GM12873 (cell line): ENCODE results near the gene DNPH1.

ENCODE experiments used
- TF ChIP-seq, protein P1 (sequence below): IDR thresholded peaks from 2 replicates; pipeline ENCODE4 v1.5.1; 2012; ENCODE audit warnings: low read depth, mild to moderate bottlenecking, moderate library complexity, low read length, control low read depth; ENCODE audit not compliant: insufficient read depth; ENCODE audit errors: missing control alignments

Gene DNPH1, protein sequence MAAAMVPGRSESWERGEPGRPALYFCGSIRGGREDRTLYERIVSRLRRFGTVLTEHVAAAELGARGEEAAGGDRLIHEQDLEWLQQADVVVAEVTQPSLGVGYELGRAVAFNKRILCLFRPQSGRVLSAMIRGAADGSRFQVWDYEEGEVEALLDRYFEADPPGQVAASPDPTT

DNA sequence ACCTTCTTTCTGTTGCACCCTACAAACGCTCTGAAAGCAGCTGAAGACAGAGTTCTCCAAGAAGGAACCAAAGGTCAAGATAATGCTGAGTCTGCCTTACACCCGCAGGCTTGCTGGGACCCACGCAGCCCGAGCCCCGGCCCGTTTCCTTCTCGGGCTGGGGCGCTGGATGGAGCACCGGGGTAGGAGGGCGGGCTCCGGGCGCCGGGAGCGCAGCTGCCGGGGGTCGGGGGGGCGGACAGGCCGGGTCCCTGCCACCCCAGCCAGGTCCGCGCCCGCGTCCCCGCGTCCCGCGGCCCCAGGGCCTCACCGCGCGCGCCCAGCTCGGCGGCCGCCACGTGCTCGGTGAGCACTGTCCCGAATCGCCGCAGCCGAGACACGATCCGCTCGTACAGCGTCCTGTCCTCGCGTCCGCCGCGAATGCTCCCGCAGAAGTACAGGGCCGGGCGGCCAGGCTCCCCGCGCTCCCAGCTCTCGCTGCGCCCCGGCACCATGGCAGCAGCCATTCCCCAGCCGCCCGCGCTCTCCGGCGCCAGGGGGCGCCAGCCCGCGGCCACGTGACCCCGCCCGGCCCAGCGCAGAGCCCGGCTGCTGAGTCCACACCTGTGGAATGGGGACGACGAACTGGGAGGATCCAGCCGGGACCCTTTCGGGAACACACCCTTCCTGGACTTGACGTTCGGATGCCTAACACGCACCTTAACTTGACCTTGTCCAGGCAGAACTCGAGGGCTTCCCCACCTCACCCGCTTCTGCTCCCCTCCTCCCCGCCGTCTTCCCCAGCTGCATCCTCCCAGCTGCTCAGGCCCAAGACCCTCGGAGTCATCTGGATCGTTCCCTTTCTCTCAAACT lies at the start of gene DNPH1:
TSS of gene DNPH1 (minus strand) at position 531 of the 852 bp plus-strand sequence. CDS start at position 506, 25 bp downstream.
- TF ChIP-seq, protein P1, sequence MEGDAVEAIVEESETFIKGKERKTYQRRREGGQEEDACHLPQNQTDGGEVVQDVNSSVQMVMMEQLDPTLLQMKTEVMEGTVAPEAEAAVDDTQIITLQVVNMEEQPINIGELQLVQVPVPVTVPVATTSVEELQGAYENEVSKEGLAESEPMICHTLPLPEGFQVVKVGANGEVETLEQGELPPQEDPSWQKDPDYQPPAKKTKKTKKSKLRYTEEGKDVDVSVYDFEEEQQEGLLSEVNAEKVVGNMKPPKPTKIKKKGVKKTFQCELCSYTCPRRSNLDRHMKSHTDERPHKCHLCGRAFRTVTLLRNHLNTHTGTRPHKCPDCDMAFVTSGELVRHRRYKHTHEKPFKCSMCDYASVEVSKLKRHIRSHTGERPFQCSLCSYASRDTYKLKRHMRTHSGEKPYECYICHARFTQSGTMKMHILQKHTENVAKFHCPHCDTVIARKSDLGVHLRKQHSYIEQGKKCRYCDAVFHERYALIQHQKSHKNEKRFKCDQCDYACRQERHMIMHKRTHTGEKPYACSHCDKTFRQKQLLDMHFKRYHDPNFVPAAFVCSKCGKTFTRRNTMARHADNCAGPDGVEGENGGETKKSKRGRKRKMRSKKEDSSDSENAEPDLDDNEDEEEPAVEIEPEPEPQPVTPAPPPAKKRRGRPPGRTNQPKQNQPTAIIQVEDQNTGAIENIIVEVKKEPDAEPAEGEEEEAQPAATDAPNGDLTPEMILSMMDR = peak; percentile 88

DNA sequence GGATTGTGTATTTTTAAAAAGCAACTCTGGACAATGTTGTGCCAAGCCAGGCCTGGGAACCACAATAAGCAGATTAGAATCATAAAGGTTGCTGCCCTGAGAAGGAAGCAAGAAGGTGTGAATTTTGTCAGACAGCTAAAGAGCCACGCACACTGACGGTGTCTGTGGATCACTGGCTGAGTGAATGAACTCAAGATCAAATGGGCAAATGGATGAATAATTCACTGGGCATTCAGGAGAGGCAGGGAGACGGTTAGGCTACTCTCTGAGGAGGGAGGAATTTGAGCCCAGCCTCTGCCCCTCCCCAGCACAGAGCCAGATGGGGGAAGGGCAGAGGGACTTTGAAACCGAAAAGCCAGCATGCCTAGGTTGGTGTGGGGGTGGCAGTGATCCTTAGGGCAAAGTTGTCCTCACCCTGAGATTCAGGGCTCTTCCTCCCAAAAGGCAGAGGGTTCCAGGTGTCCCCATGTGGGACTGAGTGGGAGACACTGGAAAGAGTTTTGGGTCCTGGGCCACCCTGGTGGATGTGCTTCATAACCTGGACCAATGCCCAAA lies 49.3 kb upstream of the DNPH1 start:
- TF ChIP-seq, protein P1 = no peak

DNA sequence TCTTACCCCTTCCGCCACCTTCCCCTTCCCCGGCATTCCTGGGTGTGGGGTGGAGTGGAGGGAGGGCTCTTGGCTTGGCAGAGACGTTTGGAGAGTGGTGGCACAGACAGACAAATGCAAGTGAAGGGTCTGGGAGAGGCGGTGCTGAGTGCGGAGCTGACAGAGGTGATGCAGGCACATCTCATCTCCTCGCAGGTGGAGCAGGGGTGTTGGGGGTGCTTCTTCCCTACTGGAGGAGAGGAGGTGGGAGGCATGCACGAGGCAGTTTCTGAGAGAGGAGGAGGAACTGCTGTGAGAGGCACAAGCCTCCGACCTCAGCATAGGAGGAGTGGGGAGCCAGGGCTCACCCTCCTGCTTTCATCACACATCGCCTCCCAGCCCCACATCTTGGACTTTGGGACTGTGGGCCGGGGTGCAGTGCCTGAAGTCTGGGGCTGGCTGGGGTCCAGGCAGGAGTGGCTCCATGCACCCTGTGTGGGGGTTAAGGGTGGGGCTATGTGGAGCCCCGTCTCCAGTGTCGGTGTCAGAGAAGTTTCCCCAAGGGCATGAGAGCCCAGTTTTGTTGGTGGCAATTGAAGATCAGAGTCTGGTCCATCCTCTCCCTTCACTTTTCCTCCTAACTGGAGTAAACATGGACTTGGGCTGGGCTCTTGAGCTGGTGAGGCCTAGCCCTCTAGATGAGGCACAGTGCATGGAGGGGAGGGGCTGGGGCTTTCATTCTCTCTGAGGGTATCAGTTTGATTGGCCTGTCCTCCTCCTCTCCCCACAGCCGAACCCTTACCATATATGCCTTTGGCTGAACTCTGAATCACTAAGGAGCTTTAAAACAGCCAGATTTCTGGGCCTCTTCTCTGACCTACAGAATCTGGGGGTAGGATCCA lies 48.6 kb upstream of the DNPH1 start:
- TF ChIP-seq, protein P1 = no peak

DNA sequence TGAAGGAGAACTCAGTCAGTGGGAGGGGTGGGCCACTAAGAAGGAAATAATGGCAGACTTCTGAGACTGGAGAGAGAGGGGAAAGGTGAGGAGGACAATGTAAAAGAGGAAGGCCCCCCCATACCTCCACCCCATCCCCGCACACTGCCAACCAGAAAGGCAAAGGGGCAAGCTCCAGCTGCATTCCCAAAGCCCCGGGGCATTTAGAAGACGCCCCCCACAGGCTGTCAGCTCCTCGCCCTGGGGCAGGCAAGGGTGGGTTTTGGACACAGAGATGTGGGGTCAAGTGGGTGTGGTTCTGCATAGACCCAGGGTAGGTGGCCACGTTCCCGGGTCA lies 48.0 kb upstream of the DNPH1 start:
- TF ChIP-seq, protein P1 = no peak

DNA sequence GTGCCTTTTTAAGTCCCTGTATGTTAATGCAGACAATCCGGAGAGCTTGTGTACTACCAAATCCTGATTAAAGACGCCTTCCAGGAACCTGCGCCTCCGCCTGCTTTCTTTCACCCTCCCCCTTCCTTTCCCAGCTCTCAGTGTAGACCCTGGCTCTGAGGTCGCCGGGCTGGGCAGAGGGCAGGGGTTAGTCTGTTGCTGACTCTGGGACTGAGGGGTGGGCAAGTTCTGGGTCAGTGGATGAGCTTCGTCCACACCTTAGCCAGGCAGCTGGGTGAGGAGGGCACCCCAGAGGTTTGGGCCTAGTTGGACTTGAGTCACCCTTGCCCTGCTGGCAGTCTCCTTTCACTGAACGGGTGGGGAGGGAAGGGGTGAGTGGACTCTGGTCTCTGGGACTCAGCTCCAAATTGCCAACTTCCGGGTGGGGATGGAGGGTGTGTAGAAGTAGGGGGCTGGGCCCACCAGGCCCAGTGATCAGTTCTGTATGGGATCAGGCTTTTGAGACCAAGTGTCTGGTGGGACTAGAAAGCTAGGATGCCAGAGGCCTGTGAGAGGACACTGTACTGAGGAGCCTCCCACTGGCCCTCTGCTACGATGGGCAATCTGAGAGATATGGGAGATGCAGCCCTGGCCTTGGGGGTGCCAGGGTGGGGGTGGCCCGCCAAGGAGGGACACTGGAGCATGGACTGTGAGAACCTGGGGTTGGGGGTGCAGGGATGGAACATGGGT lies 47.5 kb upstream of the DNPH1 start:
- TF ChIP-seq, protein P1 = no peak

DNA sequence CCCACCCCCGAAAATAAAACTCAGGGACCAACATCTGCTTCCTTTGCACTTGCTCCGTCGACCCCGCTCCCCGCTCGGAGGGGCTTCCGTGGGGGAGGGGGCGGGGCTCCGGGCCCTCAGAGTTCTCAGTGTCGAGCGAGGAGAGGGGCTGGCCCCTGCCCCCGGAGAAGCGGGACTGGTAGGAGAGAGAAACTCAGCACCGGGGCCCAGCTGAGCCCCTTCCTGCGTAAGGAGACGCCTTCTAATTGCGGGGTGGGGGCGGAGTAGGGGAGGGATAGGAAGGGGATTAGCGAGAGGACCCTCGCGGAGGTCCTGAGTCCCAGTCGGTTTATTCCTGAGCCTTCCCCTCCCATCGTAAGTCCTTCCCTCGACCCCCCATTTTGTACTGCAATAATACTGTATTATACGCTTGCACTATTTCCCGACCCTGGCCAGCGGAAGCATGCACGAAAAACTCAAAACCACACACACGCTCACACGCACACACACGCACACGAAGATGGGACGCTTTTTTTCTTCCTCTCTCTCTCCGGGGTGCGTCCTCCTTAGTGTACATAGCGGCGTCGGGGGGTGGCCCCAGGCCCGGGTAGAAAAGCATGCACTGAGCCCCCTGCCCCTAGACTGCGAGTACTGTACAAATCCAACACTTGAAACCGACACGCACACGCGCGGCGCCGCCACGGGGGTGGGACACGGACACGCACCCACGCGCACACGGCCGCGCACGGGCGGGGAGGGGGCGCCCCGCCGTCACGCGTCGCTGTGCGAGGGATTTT lies 46.7 kb upstream of the DNPH1 start:
- TF ChIP-seq, protein P1 = no peak
